HFF-Myc (cell line): ENCODE measurements around the gene PRDM12.

Experiments used
- DNase-seq: peaks from one replicate; pipeline ENCODE4 v3.0.0-alpha.2; 2011; ENCODE audit warnings: low read depth; ENCODE audit errors: extremely low read depth
- H3K4me3 ChIP-seq: replicated peaks from 2 replicates; pipeline ENCODE4 v1.5.1; 2011; ENCODE audit warnings: low read depth, mild to moderate bottlenecking, control low read depth, low read length
- TF ChIP-seq, protein P1 (sequence below): IDR thresholded peaks from 2 replicates; pipeline ENCODE4 v1.5.1; 2012; ENCODE audit warnings: mild to moderate bottlenecking, low read depth, low read length, control low read depth; ENCODE audit errors: missing control alignments

PRDM12 gene

DNA sequence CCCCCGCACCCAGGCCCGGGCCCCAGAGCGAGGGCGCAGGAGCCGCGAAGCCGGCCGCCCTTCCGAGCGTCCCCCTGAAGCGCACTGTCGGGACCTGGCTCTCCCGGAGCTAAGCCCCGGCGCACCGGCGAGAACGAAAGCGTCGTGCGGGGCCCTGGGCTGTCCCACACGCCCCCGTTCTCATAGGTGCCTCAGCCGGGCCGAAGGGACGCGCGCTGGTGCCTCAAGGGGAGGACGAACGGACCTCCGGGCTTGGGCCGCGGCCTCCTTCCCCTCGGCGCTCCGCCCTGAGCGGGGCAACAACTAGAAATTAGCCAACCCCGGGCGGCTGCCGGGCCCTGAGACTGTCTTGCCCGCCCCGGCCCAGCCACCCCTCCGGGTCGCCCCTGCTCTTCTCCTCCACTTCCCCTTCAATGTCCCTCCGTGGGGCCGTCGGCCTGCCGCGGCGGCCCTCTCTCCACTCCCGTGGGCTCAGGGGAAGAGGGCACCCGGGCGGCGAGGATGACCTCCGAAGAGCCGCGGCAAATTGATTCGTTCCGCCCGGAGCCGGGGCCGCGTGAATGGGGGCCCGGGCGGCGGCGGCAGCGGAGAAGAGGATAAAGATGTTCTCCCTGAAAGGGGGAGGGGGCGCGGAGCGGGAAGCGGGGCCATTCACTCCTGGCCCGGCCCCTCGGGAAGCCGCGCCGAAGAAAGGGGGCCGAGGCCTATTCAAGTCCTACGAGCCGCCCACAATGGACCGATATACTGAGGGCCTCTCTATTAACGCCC is 3.5 kb upstream of the PRDM12 start:
- no peak overlapping the region for H3K4me3 ChIP-seq
- TF ChIP-seq, protein P1, sequence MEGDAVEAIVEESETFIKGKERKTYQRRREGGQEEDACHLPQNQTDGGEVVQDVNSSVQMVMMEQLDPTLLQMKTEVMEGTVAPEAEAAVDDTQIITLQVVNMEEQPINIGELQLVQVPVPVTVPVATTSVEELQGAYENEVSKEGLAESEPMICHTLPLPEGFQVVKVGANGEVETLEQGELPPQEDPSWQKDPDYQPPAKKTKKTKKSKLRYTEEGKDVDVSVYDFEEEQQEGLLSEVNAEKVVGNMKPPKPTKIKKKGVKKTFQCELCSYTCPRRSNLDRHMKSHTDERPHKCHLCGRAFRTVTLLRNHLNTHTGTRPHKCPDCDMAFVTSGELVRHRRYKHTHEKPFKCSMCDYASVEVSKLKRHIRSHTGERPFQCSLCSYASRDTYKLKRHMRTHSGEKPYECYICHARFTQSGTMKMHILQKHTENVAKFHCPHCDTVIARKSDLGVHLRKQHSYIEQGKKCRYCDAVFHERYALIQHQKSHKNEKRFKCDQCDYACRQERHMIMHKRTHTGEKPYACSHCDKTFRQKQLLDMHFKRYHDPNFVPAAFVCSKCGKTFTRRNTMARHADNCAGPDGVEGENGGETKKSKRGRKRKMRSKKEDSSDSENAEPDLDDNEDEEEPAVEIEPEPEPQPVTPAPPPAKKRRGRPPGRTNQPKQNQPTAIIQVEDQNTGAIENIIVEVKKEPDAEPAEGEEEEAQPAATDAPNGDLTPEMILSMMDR: no peak
- no peak for DNase-seq

DNA sequence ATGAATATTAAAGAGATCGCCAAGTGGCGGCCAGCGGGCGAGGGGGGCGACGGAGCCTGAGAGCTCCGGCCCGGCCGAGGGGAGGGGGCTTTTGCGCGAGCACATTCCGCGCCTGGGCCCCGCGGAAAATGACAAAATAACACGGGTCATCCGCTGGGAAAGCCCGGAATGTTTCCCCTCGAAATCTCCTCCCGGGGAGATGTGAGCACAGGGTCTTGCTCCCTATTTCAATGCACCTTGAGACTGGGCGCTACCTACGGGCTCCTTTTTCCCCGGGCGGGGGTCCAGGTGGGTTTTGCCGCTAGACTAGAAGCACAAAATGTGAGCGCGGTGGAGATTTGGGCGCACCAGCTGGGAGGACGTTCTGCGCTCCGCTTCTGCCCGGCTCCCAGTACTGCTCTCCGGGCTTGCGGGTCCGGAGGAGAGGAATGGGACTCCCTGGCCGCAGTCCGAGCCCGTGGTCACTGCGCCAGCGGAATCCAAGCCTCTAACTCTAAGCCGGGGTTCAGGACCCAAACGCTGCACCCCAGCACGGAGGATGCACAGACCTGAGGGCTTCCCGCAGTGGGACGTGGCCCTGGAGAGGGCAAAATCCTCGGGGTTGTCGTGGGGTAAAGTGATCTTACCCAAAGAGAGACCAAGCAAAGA is 2.8 kb upstream of the PRDM12 start:
- no peak overlapping the region for H3K4me3 ChIP-seq
- TF ChIP-seq, protein P1: no peak
- DNase-seq: no peak

DNA sequence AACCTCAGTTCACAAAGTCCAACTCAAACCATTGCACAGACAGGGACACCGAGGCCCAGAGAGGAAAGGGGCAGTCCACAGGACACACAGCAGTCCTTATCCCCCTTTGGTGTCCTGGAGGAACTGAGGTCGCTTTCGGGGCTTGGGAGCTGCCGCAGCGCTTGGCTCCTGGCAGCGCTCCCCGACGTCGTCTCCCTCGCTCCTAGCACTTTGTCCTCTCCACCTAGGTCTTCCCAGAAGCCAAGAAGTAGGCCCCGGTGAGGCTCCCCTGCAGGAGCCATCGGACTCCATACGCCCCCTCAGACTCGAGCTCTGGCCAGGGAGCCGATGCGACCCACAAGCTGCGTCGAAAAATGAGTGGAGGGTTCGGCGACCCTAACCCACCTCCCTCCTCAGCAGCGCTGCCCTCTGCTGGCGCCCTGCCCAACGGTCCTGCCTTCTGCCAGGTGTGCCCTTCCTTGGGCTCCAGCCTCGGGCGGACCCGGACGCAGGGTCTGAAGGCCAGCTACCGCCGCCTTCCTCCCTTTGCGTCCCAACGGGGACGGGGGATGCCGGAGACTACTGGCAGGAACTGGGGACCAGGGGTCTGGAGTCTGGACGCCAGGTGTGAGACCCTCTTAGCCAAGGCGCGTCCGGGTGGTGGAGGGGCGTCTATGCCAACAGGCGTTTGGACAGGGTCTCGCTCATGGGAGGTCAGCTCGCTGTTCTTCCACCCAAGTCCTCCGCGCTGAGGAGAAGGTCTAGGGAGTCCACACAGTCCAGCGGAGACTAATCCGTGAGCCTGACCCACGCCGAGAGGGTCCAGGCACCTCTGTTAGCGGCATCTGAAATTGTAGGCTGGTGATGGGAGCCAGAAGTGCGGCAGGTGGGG is 2.1 kb upstream of the PRDM12 start:
- TF ChIP-seq, protein P1: no peak

DNA sequence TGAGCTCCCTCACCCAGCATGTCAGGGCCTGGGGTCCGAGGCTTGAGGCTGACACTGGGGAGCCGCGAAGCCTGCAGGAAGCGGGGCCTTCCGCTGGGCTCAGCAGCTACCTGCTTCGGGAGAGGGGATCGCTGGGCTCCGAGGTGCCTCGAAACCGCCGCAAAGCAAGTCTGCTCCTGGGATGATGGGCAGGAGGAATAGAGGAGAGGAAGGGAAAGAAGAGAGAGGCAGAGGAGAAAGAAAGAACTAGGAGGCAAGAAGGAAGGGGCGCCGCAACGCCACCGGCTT is 1.5 kb upstream of the PRDM12 start:
- no peak for DNase-seq
- H3K4me3 ChIP-seq: no peak overlapping the region
- TF ChIP-seq, protein P1: no peak

More for the DNA sequence above, 2.1 kb upstream of the PRDM12 start:
- no peak overlapping the region for H3K4me3 ChIP-seq
- DNase-seq: no peak

DNA sequence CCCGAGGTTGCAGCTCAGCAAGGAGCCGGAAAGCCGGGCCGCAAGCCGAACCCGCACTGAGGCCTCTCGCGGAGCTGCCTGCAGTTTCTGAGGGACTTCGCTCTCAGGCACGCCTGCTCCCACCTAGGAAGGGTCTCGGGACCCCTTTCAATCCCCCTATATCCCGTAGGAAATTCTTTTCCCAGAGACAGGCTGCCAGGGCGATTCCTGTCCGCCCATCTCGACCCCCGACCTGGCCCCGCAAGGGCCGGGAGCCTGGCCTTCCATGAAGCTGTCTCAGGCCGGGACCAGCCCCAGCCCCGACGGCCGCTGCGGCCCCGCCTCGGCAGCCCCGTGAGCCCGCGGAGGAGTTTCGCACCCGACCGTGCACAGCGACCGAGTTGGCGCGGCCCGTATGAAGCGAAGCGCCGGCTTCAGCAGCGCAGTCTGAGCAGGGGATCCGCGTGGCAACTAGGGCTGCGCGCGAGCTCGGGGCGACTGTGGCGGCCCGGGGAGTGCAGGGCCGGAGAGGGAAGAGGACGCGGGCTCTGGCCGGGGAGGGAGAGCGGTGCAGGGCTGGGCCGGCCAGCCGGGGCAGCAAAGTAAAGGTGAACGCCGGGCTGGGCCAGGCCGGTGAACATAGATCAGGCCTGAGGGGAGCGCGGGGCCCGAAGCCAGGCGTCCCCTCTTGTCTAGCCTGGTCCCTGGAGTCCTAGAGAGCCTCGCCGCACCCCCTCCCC is 977 bp upstream of the PRDM12 start:
- no peak for DNase-seq
- TF ChIP-seq, protein P1: no peak
- H3K4me3 ChIP-seq: no peak overlapping the region

DNA sequence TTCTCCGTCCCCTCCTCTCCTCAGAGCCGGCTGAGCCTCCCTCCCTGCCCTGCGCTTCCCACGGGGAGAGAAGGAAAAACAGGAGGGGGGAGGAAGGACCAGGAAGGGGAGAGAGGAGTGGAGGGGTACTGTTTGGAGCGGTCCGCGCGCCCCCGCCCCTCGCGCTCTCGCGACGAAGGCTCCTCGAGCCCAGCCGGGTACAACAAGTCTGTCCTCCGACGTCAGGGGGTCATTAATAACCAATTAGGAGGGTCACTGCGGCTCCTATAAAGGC is 480 bp upstream of the PRDM12 start:
- TF ChIP-seq, protein P1: no peak
- no peak for DNase-seq
- H3K4me3 ChIP-seq: no peak overlapping the region
